Measurements from ENCODE around the gene NRF1. TPM values are rescaled to one million over a fixed set of nuclear protein-coding genes. Genes with fewer than 3 reads are reported as not detected.
"Not testable (repeated sequence)": the region's sequence is repeated elsewhere in the genome, so short reads cannot be mapped to it uniquely, and the experiment has no call there.

Gene NRF1
- 10 to 100 TPM; 21.3 to 27.2 (median 22.4) TPM for polyA plus RNA-seq (ENCODE audit: insufficient read depth in 1 of 5, insufficient read length in 5 of 5, low replicate concordance in 1 of 5)
- long read RNA-seq, donor 1, partial matches to known transcripts = 0 of 3 reads
- long read RNA-seq, donor 1, other reads (novel, unspliced or antisense) = 0 of 3 reads
- long read RNA-seq, donor 2, partial matches to known transcripts = 0 of 2 reads
- long read RNA-seq, donor 2, other reads (novel, unspliced or antisense) = 0 of 2 reads
- long read RNA-seq, donor 3, partial matches to known transcripts = 5 of 8 reads
- long read RNA-seq, donor 3, other reads (novel, unspliced or antisense) = 0 of 8 reads
- long read RNA-seq, donor 4, partial matches to known transcripts = 0 of 1 reads
- long read RNA-seq, donor 4, other reads (novel, unspliced or antisense) = 0 of 1 reads
- long read RNA-seq, donor 5, partial matches to known transcripts = 0 of 4 reads
- long read RNA-seq, donor 5, other reads (novel, unspliced or antisense) = 0 of 4 reads
- long read RNA-seq, donor 6, partial matches to known transcripts = 0 of 4 reads
- long read RNA-seq, donor 6, other reads (novel, unspliced or antisense) = 0 of 4 reads
- long read RNA-seq, donor 7 = 0 reads
- long read RNA-seq, donor 8, partial matches to known transcripts = 0 of 3 reads
- long read RNA-seq, donor 8, other reads (novel, unspliced or antisense) = 0 of 3 reads

- peak; percentile 86 to 88 for DNase-seq
Measured at GRCh38 chr7:129611246-129612111, at the start of gene NRF1. NRF1 (plus strand) TSS chr7:129611720; CDS start chr7:129657352, 45,632 bp downstream.

GRCh38 chr7:129566323-129566722, 45.2 kb upstream of the NRF1 start:
- DNase-seq = not testable (repeated sequence)

GRCh38 chr7:129567377-129567776, 44.1 kb upstream of the NRF1 start:
- DNase-seq = no peak

GRCh38 chr7:129568240-129568639, 43.3 kb upstream of the NRF1 start:
- DNase-seq = no peak

GRCh38 chr7:129569326-129569725, 42.2 kb upstream of the NRF1 start:
- no peak for DNase-seq

- no peak for DNase-seq
Measured at GRCh38 chr7:129569811-129570215, 41.7 kb upstream of the NRF1 start.

GRCh38 chr7:129571201-129571600, 40.3 kb upstream of the NRF1 start:
- DNase-seq = no peak

- no peak for DNase-seq
Measured at GRCh38 chr7:129572205-129572604, 39.3 kb upstream of the NRF1 start.

- no peak for DNase-seq
Measured at GRCh38 chr7:129574487-129574886, 37.0 kb upstream of the NRF1 start.

- DNase-seq = no peak
Measured at GRCh38 chr7:129575699-129576098, 35.8 kb upstream of the NRF1 start.

- no peak for DNase-seq
Measured at GRCh38 chr7:129576138-129576537, 35.4 kb upstream of the NRF1 start.

- no peak for DNase-seq
Measured at GRCh38 chr7:129578829-129579228, 32.7 kb upstream of the NRF1 start.

GRCh38 chr7:129586179-129586578, 25.3 kb upstream of the NRF1 start:
- not testable (repeated sequence) for DNase-seq

GRCh38 chr7:129588268-129588667, 23.3 kb upstream of the NRF1 start:
- DNase-seq = no peak

GRCh38 chr7:129591868-129592267, 19.7 kb upstream of the NRF1 start:
- no peak for DNase-seq

GRCh38 chr7:129596386-129596785, 15.1 kb upstream of the NRF1 start:
- not testable (repeated sequence) for DNase-seq

- DNase-seq = no peak
Measured at GRCh38 chr7:129597672-129598071, 13.8 kb upstream of the NRF1 start.

- DNase-seq = no peak
Measured at GRCh38 chr7:129599174-129599573, 12.3 kb upstream of the NRF1 start.

- not testable (repeated sequence) for DNase-seq
Measured at GRCh38 chr7:129603594-129603993, 7.9 kb upstream of the NRF1 start.

- DNase-seq = not testable (repeated sequence)
Measured at GRCh38 chr7:129604021-129604420, 7.5 kb upstream of the NRF1 start.

- DNase-seq = no peak
Measured at GRCh38 chr7:129604713-129605437, 6.6 kb upstream of the NRF1 start.

Data from right lung (tissue), 10 donors.